Measurements from ENCODE around the gene VWA8.
"Not testable (repeated sequence)": the region's sequence is repeated elsewhere in the genome, so short reads cannot be mapped to it uniquely, and the experiment has no call there.

The VWA8 gene

DNA sequence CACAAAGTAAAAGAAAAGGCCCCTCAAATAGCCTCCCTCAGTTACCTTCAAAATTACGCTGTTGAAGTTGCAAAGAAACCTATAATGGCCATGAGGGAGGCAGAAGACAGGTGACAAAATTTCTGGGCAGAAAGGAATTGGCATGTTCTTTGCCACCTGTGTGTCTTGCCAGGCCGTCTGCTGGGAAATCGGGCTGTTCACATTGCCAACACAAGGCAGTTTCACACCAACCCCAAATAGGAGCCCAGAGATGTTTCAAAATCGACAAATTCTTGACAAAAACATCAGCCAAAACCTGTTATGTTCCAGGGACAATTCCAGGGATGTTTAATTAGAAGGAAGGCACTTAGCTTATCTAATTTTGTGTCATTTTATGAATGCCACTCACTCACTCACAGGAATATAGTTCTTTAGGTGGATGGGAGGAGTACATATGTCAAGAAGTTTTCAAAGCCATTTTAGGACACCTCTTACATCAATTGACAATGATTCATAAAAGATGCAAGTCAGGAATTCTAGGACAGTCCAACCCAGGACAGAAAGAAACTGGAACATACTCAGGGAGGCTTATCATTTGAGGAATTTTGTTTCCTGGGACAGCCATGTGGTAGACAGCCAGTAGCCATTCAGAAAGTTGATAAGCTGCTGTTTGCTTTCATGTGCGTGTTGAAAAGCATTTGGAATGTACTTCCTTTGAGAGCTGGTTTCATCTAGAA is 339.0 kb downstream of the VWA8 start:
- DNase-seq (ENCODE audit: low spot score) (no peak), FAIRE-seq (no peak)

DNA sequence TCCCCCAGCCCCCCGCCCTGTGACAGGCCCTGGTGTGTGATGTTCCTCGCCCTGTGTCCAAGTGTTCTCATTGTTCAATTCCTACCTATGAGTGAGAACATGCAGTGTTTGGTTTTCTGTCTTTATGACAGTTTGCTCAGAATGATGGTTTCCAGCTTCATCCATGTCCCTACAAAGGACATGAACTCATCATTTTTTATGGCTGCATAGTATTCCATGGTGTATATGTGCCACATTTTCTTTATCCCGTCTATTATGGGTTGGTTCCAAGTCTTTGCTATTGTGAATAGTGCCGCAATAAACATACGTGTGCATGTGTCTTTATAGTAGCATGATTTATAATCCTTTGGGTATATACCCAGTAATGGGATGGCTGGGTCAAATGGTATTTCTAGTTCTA is 343.3 kb downstream of the VWA8 start:
- not testable (repeated sequence) for DNase-seq (ENCODE audit: low spot score); FAIRE-seq

DNA sequence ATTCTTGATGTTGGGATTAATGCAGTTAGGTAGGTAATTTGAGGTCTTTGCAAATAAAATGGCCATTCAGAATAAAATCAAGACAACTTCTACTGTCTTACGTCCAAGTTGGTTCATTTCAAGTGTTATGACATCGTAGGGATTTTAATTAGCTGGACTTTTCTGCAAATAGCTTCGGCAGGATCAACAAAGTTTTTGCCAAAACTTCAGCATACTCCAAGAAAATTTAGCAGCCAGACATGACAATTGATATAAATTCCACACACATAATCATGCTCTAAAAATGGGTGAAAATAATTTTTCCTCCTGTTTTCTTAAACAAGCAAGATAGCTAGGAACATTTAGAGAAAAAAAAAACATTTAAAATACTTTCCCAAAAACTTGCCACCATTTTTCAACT is 344.8 kb downstream of the VWA8 start:
- DNase-seq (ENCODE audit: low spot score): no peak
- FAIRE-seq: no peak

DNA sequence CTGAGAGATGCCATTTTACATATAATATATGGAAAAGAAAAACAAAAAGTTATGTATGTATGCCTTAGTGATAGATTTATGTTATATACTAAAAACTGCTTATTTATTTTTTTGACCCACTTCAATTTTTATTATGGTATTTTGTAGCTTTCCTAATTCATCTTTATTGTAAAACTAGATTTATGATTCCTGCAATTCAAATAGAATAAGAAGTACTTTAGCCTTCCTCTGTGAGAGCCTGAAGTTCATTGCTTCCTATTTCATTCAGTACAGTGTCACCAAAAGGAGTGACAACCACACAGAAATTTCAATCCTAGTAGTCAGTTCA is 345.4 kb downstream of the VWA8 start:
- FAIRE-seq: no peak
- no peak for DNase-seq (ENCODE audit: low spot score)

DNA sequence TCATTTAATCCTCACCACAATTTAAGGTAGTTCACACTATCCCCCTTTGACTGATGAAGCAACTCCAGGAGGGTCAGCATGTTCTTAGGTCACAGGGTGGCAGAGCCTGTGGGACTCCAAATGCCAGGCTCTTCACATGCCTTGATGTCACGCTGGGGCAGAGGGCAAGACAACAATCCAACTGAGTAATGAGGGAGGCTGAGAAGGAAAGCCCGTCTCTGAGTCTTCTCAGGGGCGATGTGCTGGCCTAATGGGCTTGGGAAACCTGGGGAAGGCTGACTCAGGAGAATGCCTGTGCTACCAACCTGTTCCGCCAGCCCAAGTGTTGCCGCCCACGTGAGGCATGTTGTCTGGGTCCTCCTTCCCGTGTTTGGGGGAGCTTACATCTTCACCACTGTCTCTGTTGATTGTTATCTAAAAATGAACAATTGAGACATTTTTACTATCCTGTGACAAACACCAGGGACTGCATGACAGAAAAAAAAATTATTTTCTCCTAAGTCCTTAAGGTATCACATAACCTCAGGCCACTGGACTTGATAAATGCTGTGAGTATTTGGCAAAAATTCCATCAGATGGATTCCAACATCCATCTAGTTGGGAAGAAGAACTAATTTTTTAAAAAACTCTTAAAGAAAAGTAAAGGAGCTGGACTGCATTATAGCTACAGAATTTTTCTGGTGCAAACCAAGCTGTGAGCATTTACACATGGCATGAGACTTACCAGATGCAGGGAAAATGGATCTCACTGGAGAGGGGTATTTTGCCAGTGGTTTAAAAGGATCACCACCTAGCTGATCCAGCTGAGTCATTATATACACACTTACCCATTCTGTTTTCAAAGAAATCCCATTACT is 346.0 kb downstream of the VWA8 start:
- FAIRE-seq (no peak), DNase-seq (ENCODE audit: low spot score) (no peak)

DNA sequence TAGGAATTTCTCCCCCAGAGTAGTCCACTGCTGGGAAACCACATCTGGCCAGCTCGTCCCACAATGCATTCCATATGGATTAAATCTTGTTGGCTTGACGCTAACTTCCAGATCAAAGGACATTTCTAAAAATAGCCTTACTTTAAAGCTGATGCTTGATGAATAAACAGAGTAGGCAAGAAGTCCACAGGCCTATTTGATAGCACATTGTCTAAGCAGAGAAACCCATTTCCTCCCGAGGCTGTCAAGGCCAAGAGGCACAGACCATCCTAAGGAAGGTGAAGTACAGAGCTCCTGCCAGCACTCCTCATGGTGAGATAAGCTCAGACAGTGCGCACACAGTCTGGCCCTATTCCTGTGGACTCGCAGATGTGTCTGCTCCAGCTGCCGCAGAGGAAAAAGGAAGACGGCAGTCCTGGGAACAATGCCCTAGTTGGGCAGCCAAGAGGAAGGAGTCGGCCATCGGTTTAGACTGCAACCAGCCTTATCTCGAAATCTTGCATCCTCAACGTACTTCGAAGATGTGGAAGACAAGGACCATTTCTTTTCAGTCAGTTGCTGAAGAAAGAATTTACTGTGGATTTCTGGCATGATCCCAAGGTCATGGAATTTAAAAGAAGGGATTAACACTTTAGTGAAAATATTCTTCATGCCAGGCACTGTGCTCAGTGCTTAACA is 346.8 kb downstream of the VWA8 start:
- FAIRE-seq: no peak
- DNase-seq (ENCODE audit: low spot score): peak; percentile 67

DNA sequence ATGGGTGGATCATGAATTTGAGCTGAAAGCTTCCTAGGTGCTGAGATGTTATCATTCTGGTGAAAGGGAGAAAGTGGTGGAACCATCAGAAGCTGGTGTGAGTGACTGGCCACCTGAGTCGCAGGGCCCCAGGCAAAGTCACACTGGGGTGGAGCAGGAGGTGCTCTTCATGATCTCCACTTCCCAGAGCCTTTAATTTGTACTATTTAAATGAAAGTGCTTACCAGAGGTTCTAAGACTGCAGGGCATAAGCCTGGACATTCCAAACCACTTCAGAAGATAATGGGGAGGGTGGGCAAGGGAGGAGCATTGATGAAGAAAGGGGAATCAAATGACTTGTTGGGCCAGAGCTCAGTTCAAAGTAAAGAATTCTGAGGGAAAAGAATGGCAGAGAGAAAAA is 347.4 kb downstream of the VWA8 start:
- FAIRE-seq (no peak), DNase-seq (ENCODE audit: low spot score) (no peak)

DNA sequence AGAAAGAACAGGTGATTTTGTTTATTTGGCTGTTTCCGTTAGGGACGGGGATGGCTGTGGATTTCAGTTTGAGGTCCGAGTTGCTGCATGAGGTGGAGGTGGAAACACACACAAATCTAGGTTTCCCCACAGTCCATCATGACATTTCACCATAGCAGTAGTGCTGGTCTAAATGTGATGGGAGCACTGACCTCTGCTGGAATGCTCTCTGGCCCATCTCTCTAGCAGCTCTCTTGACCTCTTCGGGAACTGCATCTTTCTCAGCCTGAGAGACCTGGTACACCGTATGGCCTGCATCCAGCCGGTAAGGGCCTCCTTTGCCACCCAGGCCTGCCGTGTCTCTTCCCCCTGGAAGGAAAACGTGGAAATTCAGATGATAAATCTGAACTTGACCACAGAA is 349.5 kb downstream of the VWA8 start:
- FAIRE-seq (no peak), DNase-seq (ENCODE audit: low spot score) (no peak)

DNA sequence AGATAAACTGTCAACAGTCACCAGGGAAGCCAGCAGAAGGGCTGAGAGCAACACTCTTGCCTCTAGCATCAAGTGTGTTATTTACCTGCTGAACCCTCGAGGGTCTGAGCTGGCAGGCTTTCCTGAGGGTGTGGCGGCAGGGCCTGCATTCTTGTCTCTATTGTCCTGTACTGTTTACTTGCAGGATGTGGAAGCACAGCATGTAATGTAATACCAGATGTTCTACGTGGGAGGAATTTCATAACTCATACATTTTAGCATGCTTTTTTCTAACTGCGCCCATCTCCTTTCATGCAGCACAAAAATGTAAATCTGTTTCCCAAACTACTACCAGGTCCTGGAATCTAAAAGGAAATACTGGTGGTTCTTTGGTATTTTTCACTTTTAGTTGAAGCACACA is 350.5 kb downstream of the VWA8 start:
- FAIRE-seq (no peak), DNase-seq (ENCODE audit: low spot score) (peak; percentile 64)

DNA sequence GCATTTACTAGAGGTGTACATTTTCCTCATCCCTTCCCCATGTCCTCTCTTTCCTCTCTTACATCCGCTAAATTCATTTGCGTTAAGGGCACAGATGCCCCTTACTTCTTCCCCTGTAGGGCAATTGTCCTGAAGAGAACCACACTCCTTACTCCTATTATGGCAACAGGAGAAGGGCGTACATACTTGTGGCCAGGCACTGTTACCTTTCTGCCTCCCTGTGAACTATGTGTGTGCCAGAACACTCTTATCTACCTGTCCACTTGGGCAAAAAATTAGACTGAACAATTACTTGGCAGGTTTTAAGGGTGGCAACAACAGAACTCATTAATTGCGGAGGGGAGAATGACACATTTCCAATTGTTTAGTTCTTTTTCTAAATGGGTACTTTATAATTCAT is 351.1 kb downstream of the VWA8 start:
- DNase-seq (ENCODE audit: low spot score) (no peak), FAIRE-seq (no peak)

DNA sequence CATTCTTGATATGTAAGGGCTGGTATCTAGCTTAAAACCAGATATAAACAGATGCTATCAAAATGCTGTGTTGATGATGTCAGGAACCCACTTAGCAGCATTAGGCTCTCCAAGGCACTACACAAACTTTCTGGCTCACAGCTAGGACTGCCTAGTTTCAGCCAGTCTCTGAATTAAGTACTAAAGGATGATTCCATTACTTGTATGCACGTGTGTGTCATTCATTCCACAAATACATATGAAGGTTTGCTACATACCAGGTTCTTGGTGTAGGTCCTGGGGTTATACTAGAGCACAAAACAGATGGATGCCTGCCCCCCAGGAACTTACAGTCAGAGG is 352.1 kb downstream of the VWA8 start:
- no peak for DNase-seq (ENCODE audit: low spot score)
- no peak for FAIRE-seq

DNA sequence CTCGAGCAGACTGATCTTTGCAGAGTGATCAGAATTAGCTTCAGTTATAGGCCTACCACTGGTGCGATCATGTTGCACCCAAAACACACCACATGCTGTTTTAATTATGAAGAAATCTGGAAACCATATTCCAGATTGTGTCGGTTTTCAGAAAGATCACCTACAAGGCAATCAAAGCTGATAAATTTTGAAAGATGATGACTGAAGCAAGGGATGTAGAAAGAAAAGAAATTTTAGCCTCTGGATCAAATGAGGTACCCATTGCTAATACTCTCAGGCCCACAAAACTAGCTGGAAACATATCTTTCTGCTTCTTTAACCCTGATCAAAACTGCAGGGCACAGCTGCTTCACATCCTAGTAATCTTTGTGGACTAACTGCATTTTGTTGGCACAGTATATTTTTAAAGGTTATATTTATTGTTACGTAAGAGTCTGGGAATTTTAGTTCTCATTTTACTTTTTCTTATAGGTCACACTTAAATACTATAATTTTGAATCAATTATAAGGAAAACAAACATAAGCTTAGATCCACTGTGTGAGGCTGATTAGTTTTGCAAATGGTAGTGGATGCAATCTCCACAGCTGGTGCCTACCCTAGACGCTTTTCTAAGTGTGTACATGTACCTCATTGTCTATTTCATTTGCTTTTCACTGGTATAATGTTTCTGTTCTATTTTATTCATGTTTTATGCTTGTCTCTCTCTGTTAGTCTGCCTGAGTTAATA is 352.6 kb downstream of the VWA8 start:
- no peak for FAIRE-seq
- no peak for DNase-seq (ENCODE audit: low spot score)

DNA sequence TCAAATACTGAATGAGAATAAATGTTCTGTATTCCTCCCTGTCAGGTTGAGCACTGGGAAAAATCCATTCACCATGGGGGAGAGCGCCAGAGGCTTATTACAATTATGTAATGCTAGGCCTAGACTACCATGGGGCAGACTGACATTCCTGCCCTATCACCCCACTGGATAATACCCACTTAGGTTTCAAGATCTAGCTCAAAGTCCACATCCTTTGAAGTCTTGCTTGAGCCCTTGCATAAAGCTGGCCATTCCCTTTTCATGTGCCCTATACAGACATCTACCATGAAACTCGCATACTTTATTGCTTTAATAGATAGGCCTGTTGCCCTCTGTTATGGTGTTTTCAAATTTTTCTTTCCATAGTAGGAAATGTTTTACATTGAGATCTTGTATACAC is 354.3 kb downstream of the VWA8 start:
- FAIRE-seq: no peak

DNA sequence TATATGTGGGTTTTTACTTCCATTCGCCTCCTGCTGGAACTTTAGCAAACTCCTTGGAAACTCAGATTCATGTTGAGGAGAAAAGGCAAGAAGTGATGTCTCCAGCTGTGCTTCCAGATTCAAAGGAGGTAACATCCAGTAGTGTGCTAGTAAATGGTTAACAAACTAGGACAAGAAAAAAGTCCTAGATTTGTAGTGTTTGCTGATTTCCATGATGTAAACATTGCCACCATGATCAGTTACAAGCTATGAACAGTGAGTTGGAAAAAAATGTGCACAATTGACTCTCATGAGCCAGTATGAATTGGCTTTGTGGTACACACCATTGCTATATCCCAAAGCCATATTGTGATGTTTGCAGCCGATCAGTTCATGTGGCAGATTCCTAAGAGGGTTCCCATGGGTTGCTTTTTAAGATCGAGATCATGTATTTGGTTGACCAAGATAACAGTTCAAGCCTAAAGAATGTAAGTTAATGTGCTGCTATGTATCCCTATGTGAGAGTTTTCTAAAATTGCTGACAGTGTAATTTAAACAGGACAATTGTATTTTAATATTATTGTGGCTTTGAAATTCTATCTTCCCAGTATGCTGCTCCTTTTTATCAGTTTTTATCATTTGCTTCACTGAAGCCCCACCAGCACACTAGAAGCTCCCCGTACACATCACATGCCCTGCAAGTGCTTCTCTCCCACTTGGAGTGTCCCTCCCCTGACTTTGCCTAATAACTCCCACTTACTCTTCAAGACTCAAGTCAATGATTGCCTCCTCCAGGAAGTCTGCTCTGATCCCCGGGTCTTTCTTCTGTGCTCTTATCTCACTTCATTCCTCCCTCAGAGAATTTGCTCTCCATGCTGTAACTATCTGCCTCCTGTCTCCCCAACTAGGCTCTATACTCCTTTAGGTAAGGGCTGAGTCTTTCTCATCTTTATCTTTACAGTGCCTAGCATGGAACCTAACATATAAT is 355.3 kb downstream of the VWA8 start:
- no peak for FAIRE-seq

More for the DNA sequence above, 354.3 kb downstream of the VWA8 start:
- DNase-seq (ENCODE audit: low spot score): no peak

DNA sequence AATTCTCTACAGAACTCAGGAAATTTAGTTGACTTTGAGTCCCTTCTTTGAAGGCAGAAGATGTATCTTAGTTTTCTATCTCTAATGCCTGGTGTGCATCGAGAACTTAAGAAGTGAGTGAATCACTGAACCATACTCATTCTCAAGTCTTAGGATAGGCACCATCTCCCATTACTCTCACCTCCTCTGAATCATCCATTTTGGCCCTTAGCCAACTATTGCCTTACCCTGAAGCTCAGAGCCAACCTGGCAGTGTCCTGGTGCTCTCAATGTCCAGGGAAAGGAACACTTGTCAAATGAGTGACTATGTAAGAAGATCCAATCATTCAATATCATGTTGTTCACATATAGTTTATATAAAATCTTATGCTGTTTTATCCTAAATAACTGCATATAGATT is 357.0 kb downstream of the VWA8 start:
- FAIRE-seq (no peak), DNase-seq (ENCODE audit: low spot score) (peak; percentile 49)

More for the DNA sequence above, 355.3 kb downstream of the VWA8 start:
- no peak for DNase-seq (ENCODE audit: low spot score)

DNA sequence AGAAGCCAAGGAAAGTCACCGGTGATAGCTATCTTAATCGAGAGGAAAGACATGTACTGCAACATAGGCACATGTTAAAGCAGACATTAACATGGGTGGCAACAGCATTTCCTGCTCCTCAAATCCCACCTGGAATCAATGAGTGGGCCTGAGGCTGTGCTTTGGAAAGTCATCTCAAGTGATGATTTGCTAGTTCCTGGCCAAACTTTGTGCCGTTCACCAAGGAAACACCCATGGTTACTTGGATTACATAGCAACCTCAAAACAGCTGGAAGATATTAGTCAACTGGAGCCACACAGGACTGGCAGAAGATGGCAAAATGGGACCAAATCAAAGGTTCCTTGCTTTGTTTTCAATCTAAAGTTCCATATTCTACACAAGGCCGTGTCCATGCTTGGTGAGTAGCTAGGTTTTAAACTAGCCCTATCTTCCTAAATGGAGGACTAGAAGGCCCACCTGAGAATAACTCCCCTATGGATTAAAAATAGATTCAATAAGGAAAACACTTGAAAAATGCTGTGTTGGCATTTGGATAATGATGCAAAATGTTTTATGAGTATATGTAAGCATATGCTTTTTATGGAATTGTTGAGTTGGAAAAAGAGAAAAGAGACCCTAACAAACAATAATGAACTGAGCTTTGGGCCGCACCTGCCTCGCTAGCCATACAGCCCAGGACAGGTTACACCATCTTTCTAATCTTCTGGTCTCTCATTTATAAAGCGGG is 359.0 kb downstream of the VWA8 start:
- FAIRE-seq: no peak
- DNase-seq (ENCODE audit: low spot score): no peak

DNA sequence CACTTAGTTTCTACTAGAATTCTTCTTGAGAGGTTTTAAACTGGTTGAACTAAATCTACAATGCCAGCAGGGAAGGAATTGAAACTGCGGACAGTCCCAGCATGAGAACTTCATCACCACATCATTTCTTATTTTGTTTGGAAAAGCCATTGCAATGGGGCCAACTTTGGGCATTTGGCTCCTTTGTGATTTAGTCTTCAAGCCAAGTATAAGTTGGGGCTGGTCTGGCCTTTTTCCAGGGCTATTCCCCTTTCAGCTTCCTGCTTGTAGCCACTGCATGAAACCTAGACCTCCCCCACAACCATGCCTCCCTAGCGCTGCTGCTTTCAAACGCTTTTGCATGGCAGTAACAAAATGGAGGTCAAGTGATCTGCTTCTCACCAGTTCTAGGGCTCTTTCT is 361.3 kb downstream of the VWA8 start:
- FAIRE-seq: no peak

DNA sequence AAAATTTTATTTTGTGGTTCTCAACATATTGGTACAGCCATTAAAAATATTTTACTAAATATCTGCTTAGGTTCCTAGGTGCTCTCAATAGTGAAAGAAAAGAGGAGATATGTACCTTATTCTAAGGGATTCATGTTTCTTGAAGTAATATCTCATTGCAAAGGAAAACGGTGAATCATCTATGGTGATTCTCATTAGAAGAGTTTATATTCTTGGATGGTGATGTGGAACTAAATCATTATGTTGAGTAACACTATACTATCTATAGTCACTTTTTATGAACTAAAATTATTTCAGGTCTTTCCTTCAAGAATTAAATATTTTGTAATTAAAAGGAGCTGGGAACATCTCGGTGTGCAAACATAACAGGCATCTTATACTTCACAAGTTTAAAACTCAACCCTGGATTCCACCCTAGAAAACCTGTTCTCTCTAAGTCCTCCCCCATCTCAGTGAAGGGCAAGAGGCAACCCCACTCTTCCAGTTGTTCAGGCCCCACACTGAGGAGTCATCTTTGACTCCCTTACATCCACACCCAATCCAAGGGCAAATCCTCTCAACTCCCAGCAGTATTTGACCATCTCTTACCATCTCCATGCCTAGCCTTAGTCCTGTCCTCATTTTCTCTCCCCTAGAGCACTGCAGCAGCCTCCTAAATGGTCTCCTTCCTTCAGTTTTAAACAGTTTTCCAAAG is 363.4 kb downstream of the VWA8 start:
- FAIRE-seq: no peak

More for the DNA sequence above, 361.3 kb downstream of the VWA8 start:
- no peak for DNase-seq (ENCODE audit: low spot score)

DNA sequence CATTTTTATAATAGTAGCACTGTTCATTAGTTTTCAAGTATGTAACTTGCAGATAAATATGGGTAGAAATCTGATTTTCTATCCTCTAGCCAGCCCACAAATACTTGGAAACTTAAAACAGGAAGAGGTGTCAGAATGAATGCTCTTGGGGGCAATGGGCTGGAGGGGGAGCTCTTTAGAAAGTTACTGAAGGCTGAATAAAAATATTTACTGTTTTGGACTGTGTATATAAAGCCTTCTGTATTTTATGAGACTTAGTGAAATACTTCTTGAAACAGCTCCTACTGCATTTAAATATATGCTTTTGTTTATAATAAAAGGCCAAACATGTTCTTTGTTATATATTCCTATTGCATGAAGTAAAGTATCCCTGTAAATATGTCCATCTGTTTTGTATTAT is 364.7 kb downstream of the VWA8 start:
- no peak for FAIRE-seq
- DNase-seq (ENCODE audit: low spot score): no peak

More for the DNA sequence above, 363.4 kb downstream of the VWA8 start:
- DNase-seq (ENCODE audit: low spot score): no peak

All from urothelium cell line (cell line).